ENCODE data around the gene HSP90AB1. TPM values are rescaled to one million over a fixed set of nuclear protein-coding genes. Genes with fewer than 3 reads are reported as not detected.
A peak's percentile ranks its signal among the peaks of the same experiment; 100 is the strongest.

The HSP90AB1 gene
- polyA plus RNA-seq, 1 of the 3 experiments (the other 2 are of a cell fraction): 843 TPM

DNA sequence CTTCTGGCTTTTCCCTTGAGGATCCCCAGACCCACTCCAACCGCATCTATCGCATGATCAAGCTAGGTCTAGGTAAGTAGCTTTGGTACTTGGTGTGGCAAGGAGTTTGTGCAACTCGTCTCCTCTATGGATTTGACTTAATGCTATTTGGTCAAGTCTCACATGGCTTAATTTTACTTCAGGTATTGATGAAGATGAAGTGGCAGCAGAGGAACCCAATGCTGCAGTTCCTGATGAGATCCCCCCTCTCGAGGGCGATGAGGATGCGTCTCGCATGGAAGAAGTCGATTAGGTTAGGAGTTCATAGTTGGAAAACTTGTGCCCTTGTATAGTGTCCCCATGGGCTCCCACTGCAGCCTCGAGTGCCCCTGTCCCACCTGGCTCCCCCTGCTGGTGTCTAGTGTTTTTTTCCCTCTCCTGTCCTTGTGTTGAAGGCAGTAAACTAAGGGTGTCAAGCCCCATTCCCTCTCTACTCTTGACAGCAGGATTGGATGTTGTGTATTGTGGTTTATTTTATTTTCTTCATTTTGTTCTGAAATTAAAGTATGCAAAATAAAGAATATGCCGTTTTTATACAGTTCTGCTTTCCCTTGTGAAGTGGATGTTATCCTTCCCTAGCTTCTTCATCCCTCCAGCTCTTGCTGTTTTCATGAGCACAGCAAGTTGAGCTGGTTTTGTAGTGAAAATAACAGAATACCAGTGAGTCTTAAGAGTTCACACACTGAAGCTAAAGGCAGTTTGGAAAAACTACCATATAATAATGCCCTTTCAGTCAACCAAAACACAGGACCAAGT is 6.6 kb downstream of the HSP90AB1 start:
- H4K20me1 ChIP-seq (ENCODE audit: insufficient read depth): peaks cover 82% of the 10 kb centered on the region
- H3K36me3 ChIP-seq (replicated peaks in 1 of 2; ENCODE audit: control insufficient read depth in 1 of 2, insufficient read depth in 2 of 2, low read length in 1 of 2): peaks cover 62 to 69% of the 10 kb centered on the region in 2 experiments
- no peak overlapping the region; a peak in 1 of 4 replicates for H3K27ac ChIP-seq (ENCODE audit: low read depth in 2 of 2, low read length in 1 of 2)
- H3K4me1 ChIP-seq (ENCODE audit: control insufficient read depth in 1 of 2, insufficient read depth in 2 of 2, low read depth in 1 of 2, low read length in 1 of 2): peaks cover 13 to 52% of the 10 kb centered on the region in 2 experiments; a peak in 3 of 4 replicates
- no peak overlapping the region; a peak in 1 of 4 replicates for H3K4me3 ChIP-seq (ENCODE audit: low read depth in 2 of 2, low read length in 1 of 2)
- no peak for DNase-seq
- 48% methylated on average over 8 of the region's 10 CpGs for WGBS (ENCODE audit: low lambda C conversion rate)
- H3K9me3 ChIP-seq: no peaks in the 10 kb centered on the region
- no peak overlapping the region for H3K4me2 ChIP-seq
- peaks cover 80% of the 10 kb centered on the region for H3K79me2 ChIP-seq (ENCODE audit: insufficient read depth)
- peaks cover 72% of the 10 kb centered on the region for H3F3A ChIP-seq (replicated peaks; ENCODE audit: insufficient read depth)
- ChIA-PET CTCF (interaction anchor here (1.1 to 7.1 kb wide), 8 partner anchors 8 to 142 kb away, joined by 4 to 90 read pairs (median 29); partner anchors contain the start of genes HSP90AB1, NFKBIE and SPATS1), POLR2A (interaction anchor here (0.9 to 3.8 kb wide), 2 partner anchors 7 to 14 kb away, joined by 4 to 98 read pairs; partner anchors contain the start of gene HSP90AB1)
- no peak overlapping the region for H3K9ac ChIP-seq
- H2AFZ ChIP-seq (ENCODE audit: low read depth): no peak overlapping the region
- TF ChIP-seq, protein P1, sequence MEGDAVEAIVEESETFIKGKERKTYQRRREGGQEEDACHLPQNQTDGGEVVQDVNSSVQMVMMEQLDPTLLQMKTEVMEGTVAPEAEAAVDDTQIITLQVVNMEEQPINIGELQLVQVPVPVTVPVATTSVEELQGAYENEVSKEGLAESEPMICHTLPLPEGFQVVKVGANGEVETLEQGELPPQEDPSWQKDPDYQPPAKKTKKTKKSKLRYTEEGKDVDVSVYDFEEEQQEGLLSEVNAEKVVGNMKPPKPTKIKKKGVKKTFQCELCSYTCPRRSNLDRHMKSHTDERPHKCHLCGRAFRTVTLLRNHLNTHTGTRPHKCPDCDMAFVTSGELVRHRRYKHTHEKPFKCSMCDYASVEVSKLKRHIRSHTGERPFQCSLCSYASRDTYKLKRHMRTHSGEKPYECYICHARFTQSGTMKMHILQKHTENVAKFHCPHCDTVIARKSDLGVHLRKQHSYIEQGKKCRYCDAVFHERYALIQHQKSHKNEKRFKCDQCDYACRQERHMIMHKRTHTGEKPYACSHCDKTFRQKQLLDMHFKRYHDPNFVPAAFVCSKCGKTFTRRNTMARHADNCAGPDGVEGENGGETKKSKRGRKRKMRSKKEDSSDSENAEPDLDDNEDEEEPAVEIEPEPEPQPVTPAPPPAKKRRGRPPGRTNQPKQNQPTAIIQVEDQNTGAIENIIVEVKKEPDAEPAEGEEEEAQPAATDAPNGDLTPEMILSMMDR (IDR thresholded peaks at IDR 0.05): peak; percentile 65
- TF ChIP-seq POLR2AphosphoS5 (IDR thresholded peaks at IDR 0.05; ENCODE audit: low read depth, low read length) (peak; percentile 10), RCOR1 (IDR thresholded peaks at IDR 0.05; ENCODE audit: low read length) (no peak), RAD21 (IDR thresholded peaks at IDR 0.05; ENCODE audit: low read length) (no peak)
- H3K9me2 ChIP-seq: no peaks in the 10 kb centered on the region
- H3K27me3 ChIP-seq (ENCODE audit: insufficient read depth): no peaks in the 10 kb centered on the region

DNA sequence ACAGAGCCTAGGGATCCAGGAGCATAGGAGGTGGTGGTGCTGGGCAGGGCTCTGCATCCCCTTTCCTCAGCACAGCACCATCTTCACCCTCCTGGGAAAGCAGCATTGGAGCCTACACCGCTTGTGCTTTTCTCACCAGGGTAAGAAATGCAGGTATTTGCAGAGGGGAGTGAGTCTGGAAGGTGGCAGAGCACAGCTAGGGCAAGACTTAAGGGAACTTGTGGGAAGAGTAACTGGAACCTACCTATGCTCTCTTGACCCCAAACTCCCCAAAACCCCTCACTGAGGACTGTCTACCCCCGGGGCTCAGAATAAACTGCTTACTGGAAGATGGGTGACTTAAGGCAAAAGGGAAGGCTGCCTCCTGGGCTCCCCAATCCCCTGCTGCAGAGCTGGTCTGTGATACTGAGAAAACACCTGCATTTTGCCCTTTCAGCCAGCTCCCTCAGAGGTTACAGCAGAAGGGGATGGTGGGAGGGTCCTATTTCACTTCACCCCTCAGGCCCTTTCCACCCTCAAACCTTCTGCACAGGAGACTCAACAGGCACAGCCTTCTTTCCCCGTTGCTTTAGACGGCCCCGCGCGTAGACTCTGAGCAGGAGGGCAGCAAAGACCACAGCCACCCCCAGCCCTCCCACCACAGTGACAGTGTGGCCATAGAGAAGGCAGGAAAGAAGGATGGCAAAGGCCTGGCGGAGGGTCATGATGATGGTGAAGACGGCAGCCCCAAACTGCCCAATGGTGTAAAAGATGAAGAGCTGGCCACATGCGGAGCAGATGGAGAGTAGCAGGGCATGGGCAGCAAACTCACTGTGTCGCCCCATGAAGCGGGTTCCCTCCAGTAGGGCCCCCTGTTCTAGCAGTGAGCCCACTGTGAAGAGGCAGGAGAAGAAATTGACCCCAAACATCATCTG is 7.5 kb downstream of the HSP90AB1 start:
- Histone ChIP-seq H3F3A (replicated peaks; ENCODE audit: insufficient read depth) (peaks cover 68% of the 10 kb centered on the region), H3K9ac (no peak overlapping the region), H2AFZ (ENCODE audit: low read depth) (no peak overlapping the region), H3K36me3 (replicated peaks in 1 of 2; ENCODE audit: control insufficient read depth in 1 of 2, insufficient read depth in 2 of 2, low read length in 1 of 2) (peaks cover 52 to 61% of the 10 kb centered on the region in 2 experiments), H3K79me2 (ENCODE audit: insufficient read depth) (peaks cover 71% of the 10 kb centered on the region), H3K4me2 (no peak overlapping the region; the same call in 1 of the 2 replicates), H3K9me3 (no peaks in the 10 kb centered on the region), H3K4me3 (ENCODE audit: low read depth in 2 of 2, low read length in 1 of 2) (no peak overlapping the region), H4K20me1 (ENCODE audit: insufficient read depth) (peaks cover 72% of the 10 kb centered on the region), H3K9me2 (no peaks in the 10 kb centered on the region), H3K27me3 (ENCODE audit: insufficient read depth) (no peaks in the 10 kb centered on the region), H3K4me1 (ENCODE audit: control insufficient read depth in 1 of 2, insufficient read depth in 2 of 2, low read depth in 1 of 2, low read length in 1 of 2) (peaks cover 7 to 43% of the 10 kb centered on the region in 2 experiments; a peak in 3 of 4 replicates), H3K27ac (ENCODE audit: low read depth in 2 of 2, low read length in 1 of 2) (no peak overlapping the region; a peak in 2 of 4 replicates)
- CTCF ChIA-PET: interaction anchor here (0.8 to 7.1 kb wide), 10 partner anchors 7 to 143 kb away, joined by 3 to 90 read pairs (median 24); partner anchors contain the start of genes HSP90AB1, NFKBIE and SPATS1
- TF ChIP-seq GATA2 (CRISPR knock-in tag; IDR thresholded peaks at IDR 0.05) (no peak), RXRA (IDR thresholded peaks at IDR 0.05; ENCODE audit: borderline replicate concordance, low read depth) (no peak), RFX5 (IDR thresholded peaks at IDR 0.05; ENCODE audit: low read length) (no peak), ELF1 (IDR thresholded peaks at IDR 0.05) (peak; percentile 27; the same call in 1 of the 2 replicates)
- TF ChIP-seq, protein P2, sequence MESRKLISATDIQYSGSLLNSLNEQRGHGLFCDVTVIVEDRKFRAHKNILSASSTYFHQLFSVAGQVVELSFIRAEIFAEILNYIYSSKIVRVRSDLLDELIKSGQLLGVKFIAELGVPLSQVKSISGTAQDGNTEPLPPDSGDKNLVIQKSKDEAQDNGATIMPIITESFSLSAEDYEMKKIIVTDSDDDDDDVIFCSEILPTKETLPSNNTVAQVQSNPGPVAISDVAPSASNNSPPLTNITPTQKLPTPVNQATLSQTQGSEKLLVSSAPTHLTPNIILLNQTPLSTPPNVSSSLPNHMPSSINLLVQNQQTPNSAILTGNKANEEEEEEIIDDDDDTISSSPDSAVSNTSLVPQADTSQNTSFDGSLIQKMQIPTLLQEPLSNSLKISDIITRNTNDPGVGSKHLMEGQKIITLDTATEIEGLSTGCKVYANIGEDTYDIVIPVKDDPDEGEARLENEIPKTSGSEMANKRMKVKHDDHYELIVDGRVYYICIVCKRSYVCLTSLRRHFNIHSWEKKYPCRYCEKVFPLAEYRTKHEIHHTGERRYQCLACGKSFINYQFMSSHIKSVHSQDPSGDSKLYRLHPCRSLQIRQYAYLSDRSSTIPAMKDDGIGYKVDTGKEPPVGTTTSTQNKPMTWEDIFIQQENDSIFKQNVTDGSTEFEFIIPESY (IDR thresholded peaks at IDR 0.05; ENCODE audit: borderline replicate concordance, low read depth): peak; percentile 47; the same call in 1 of the 2 replicates
- WGBS (ENCODE audit: low lambda C conversion rate): 76% methylated on average over 12 of the region's 12 CpGs
- POLR2A ChIA-PET: interaction anchor here (0.5 to 3.8 kb wide), 6 partner anchors 8 to 49 kb away, joined by 3 to 98 read pairs (median 4); partner anchors contain the start of gene HSP90AB1
- no peak for DNase-seq

Measured in SK-N-SH (cell line).